ENCODE measurements around the gene JAG2.

Gene JAG2

DNA sequence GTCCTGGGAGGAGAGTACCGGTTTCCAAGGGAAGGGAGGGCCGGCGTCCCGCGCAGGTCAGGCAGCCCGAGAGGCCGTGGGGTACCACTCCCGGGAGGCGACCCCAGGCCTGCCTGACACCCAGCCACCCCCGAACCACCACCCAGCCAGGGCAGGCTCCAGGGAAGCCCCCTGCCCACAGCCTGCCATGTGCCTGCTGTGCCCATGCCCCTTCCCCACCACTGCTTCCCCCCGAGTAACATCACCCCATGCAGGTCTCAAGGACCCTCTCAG is 10.2 kb upstream of the JAG2 start:
- H3K4me3 ChIP-seq (ENCODE audit: low read depth, low read length), result no peak overlapping the region
- DNase-seq (ENCODE audit: low read depth), result no peak
- TF ChIP-seq, protein P1, sequence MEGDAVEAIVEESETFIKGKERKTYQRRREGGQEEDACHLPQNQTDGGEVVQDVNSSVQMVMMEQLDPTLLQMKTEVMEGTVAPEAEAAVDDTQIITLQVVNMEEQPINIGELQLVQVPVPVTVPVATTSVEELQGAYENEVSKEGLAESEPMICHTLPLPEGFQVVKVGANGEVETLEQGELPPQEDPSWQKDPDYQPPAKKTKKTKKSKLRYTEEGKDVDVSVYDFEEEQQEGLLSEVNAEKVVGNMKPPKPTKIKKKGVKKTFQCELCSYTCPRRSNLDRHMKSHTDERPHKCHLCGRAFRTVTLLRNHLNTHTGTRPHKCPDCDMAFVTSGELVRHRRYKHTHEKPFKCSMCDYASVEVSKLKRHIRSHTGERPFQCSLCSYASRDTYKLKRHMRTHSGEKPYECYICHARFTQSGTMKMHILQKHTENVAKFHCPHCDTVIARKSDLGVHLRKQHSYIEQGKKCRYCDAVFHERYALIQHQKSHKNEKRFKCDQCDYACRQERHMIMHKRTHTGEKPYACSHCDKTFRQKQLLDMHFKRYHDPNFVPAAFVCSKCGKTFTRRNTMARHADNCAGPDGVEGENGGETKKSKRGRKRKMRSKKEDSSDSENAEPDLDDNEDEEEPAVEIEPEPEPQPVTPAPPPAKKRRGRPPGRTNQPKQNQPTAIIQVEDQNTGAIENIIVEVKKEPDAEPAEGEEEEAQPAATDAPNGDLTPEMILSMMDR (IDR thresholded peaks at IDR 0.05; ENCODE audit: low read depth, low read length, missing control alignments), result no peak

GRCh38 chr14:105178069-105178867 is 9.7 kb upstream of the JAG2 start:
- H3K4me3 ChIP-seq (ENCODE audit: low read depth, low read length), result no peak overlapping the region
- DNase-seq (ENCODE audit: low read depth), result no peak
- TF ChIP-seq, protein P1 (IDR thresholded peaks at IDR 0.05; ENCODE audit: low read depth, low read length, missing control alignments), result no peak

GRCh38 chr14:105177082-105177481 is 8.5 kb upstream of the JAG2 start:
- DNase-seq (ENCODE audit: low read depth), result no peak
- H3K4me3 ChIP-seq (ENCODE audit: low read depth, low read length), result no peak overlapping the region
- TF ChIP-seq, protein P1 (IDR thresholded peaks at IDR 0.05; ENCODE audit: low read depth, low read length, missing control alignments), result no peak

GRCh38 chr14:105176513-105176912 is 7.9 kb upstream of the JAG2 start:
- no peak for DNase-seq (ENCODE audit: low read depth)
- H3K4me3 ChIP-seq (ENCODE audit: low read depth, low read length), result no peak overlapping the region
- TF ChIP-seq, protein P1 (IDR thresholded peaks at IDR 0.05; ENCODE audit: low read depth, low read length, missing control alignments), result no peak

GRCh38 chr14:105173901-105174894 is 5.6 kb upstream of the JAG2 start:
- no peak for DNase-seq (ENCODE audit: low read depth)
- no peak overlapping the region for H3K4me3 ChIP-seq (ENCODE audit: low read depth, low read length)
- TF ChIP-seq, protein P1 (IDR thresholded peaks at IDR 0.05; ENCODE audit: low read depth, low read length, missing control alignments), result no peak

DNA sequence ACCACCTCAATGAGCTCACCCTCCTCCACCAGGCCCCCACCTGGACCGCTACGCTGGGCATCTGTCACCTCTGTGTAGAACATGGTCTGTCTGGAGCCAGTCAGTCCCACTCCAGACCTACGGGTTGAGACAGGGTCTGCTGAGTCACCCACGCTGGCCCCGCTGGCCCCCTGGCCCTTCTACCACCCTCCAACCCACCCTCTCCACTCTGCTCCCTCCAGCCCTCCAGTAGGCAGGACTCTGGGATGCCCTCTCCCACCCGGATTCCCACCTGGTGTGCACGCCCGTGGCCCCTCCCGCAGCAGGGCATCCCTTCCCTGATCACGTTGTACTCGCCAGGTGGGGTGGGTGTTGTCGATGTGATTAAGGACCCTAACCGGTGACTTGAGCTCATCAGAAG is 4.6 kb upstream of the JAG2 start:
- no peak overlapping the region for H3K4me3 ChIP-seq (ENCODE audit: low read depth, low read length)
- DNase-seq (ENCODE audit: low read depth), result no peak
- TF ChIP-seq, protein P1 (IDR thresholded peaks at IDR 0.05; ENCODE audit: low read depth, low read length, missing control alignments), result no peak

All from GM12864 (cell line).